ENCODE data around the gene WFDC12.
A peak's percentile ranks its signal among the peaks of the same experiment; 100 is the strongest.

WFDC12 gene

GRCh38 chr20:45101333-45101850 is 22.9 kb downstream of the WFDC12 start:
- no peak for TF ChIP-seq CTCF (IDR thresholded peaks at IDR 0.05)

DNA sequence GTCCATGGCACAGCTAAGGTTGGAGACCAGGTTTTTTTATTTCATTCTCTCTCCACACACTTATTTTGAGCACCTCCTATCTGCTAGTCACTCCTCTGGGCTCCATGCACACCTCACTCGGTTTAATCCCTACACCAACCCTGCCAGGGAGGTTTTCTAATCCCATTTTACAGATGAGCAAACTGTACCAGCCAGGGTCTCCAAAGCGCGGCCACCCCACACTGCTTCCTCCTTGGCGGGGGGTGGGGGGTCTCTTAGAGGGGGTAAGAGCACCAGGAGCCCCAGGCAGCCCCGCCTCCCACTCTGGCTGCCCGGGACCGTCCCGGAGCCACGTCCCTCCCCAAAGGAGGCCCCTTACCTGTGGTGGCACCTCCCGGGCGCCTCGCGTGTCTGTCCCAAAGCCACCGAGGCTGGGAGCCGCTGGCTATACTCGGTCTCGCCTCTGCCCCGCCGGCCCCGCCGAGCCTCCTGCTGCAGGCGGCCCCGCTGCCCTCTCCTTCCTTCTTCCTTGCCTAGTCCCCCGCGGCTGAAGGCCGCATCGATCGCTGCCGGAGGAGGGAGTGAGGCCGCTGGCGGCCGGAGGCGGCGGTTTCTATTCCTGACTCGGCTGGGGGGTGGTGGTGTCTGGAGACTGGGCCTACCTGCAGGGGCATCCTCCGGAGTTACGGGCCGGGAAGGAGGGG is 23.6 kb downstream of the WFDC12 start, which contains the start of gene KCNS1:
TSS of gene KCNS1 (minus strand) at position 565 of the 683 bp plus-strand sequence. CDS start 1,891 bp downstream, outside the sequence.
- no peak for TF ChIP-seq CTCF (IDR thresholded peaks at IDR 0.05)

DNA sequence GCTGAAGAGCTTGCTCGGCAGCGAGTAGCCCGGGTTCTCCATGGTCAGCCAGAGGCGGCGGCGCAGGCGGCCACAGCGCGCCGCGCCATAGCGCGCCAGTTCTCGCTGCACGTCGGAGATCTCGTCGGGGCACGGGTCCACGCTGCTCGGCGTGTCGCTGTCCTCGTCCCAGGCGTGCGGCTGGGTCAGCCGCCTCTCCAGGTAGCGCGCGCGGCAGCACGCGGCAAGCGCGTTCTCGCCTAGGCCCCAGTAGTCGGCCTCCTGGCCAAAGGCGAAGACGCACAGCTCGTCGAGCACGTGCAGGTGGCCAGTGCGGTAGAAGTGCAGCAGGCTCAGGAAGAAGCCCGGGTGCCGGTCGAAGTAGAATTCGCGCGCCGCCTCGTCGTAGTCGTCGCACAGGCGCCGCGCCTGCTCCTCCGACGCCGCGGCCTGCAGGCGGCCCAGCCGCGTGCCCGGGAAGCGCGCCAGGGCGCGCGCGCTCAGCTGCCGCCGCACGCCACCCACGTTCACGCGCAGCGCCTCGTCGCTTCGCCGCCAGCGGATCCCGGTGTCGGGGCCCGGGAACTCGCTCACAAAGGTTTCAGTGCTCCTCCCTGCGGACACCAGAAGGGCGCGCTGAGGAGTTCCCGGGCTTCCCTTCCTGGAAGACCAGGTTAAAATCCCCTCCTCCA is 26.0 kb downstream of the WFDC12 start:
- TF ChIP-seq CTCF (IDR thresholded peaks at IDR 0.05) = no peak

- TF ChIP-seq CTCF (IDR thresholded peaks at IDR 0.05) = no peak
Observed at GRCh38 chr20:45097485-45098102, 26.7 kb downstream of the WFDC12 start.

DNA sequence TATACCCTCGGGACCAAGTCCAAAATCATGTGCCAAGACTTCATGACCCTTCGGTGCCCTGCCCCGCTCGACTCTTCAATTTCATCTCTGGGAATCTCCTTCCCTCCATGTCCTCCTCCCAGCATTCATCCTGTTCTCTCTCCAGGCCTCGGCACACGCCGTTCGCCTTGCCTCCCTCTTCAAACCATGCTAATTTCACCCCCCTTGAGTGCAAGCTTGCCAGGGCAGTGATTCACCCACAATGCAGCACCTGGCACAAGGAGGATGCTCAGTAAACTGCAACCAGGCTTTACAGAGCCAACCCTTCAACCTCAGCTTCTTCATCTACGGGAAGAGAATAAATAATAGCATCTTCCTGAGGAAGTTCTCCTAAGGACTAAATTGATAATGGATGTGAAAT is 27.5 kb downstream of the WFDC12 start:
- TF ChIP-seq CTCF (IDR thresholded peaks at IDR 0.05) = no peak

DNA sequence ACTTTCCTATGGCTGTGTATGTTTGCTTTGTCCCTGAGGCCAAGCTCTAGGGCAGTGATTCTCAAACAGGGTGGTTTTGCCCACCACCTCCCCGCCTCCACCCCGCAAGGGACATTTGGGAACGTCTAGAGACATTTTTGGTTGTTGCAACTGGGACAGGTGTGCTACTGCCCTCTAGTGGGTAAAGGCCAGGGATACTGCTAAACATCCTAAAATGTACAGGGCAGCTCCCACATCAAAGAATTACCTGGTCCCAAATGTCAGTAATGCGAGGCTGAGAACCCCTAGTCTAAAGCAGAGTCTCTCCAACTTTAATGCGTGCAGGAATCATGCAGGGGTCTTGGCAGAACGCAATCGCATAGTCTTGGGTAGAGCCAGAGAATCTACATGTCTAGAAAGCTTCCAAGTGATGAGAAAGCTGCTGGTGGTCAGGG is 28.4 kb downstream of the WFDC12 start:
- peak; percentile 77 for TF ChIP-seq CTCF (IDR thresholded peaks at IDR 0.05)

DNA sequence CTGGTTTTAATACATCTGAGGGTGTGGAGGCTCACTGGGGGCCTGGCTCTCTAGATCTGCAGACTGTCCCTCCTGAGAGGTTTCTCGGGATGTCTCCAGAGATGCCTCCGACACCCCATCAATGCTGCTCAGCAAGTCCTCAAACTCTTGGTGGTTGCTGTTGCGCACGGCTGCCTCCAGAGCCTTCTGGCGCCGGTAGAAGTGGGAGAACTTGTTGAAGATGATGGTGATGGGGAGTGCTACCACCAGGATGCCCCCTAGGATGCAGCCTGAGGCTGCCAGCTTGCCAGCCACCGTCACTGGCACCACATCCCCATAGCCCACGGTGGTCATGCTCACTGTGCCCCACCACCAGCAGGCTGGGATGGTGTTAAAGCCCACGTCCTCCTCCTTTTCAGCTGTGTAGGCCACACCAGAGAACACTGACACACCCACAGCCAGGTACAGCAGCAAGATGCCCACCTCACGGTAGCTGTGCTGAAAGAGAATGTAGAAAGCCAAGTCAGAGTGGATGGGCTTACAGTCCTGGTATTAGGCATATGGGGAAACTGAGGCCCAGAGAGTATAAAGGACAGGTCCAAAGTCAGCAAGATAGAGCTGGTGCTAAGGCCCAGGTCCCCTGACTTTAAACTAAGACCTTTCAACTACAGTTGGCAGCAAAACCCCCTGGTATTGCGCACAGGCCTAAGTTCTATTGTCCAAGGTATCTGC is 29.2 kb downstream of the WFDC12 start:
- TF ChIP-seq CTCF (IDR thresholded peaks at IDR 0.05) = no peak
